ENCODE measurements around the gene CFAP141.

DNA sequence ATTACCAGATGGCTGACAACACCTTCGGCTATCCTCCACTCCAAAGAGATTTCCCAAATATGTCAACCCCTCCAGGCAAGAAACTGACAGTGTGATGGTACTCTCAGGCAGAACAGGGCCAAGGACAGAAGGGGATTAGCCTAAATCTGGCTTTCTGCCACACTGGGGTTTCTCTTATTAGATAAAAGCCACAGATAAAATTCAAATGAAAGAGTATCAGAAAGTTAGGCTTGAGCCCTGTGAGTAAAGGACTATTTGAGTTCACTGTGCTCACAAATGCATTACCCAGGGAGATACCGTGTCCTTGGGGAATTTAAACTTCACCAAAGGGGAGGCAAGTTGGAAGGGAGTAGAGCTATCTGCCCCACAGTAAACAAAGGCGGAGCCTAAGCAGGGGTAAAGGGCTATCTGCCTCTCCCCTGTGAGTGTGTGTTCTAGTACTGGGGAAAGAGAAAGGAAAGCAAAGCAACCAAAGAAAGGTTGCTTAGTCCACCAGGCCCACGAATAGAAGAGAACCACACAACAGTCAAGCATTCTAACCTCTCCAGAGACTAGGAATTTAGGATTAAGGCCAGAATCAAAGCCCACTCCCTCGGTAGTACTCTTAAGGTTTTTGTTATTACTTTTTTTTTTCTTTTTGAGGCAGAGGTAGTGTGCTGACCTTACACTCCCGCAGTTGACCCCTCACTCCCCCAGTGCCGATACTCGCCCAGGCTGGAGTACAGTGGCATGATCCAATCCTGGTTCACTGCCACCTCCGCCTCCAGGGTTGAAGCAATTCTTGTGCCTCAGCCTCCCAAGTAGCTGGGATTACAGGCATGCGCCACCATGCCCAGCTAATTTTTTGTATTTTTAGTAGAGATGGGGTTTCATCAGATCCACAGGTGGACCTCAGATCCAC is 27.0 kb downstream of the CFAP141 start:
- TF ChIP-seq, protein P1, sequence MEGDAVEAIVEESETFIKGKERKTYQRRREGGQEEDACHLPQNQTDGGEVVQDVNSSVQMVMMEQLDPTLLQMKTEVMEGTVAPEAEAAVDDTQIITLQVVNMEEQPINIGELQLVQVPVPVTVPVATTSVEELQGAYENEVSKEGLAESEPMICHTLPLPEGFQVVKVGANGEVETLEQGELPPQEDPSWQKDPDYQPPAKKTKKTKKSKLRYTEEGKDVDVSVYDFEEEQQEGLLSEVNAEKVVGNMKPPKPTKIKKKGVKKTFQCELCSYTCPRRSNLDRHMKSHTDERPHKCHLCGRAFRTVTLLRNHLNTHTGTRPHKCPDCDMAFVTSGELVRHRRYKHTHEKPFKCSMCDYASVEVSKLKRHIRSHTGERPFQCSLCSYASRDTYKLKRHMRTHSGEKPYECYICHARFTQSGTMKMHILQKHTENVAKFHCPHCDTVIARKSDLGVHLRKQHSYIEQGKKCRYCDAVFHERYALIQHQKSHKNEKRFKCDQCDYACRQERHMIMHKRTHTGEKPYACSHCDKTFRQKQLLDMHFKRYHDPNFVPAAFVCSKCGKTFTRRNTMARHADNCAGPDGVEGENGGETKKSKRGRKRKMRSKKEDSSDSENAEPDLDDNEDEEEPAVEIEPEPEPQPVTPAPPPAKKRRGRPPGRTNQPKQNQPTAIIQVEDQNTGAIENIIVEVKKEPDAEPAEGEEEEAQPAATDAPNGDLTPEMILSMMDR (IDR thresholded peaks at IDR 0.05), result no peak
- TF ChIP-seq POLR2A (IDR thresholded peaks at IDR 0.05), result no peak
